Stimulated activated CD4-positive, alpha-beta T cell treated with anti-CD3 and anti-CD28 coated beads, Interleukin-1b, Interleukin-23, amount 100 ng/mL, for 24 hours (primary cell): Measurements from ENCODE around the gene YOD1.

Experiments used
- DNase-seq, 4 experiments: peaks; one replicate each; pipeline ENCODE4 v3.0.0-alpha.2; 2020; ENCODE audit warnings: low read depth in 4 of 4, low spot score in 1 of 4

YOD1 gene

GRCh38 chr1:207013321-207014085 lies 37.5 kb downstream of the YOD1 start:
- DNase-seq: no peak

- DNase-seq: no peak
Observed at GRCh38 chr1:207010726-207011125, 40.3 kb downstream of the YOD1 start.

GRCh38 chr1:207009945-207010344 lies 41.1 kb downstream of the YOD1 start:
- DNase-seq: no peak

- no peak for DNase-seq
Observed at GRCh38 chr1:207009182-207009850, 41.7 kb downstream of the YOD1 start.

- no peak for DNase-seq
Observed at GRCh38 chr1:207007352-207008033, 43.5 kb downstream of the YOD1 start.

GRCh38 chr1:207006914-207007313 lies 44.1 kb downstream of the YOD1 start:
- no peak for DNase-seq

GRCh38 chr1:207006083-207006482 lies 44.9 kb downstream of the YOD1 start:
- no peak for DNase-seq

- peak in 2 of 4 experiments; percentile 2 to 28 for DNase-seq
Observed at GRCh38 chr1:207004931-207005830, 45.8 kb downstream of the YOD1 start.

GRCh38 chr1:207003210-207003609 lies 47.8 kb downstream of the YOD1 start:
- no peak for DNase-seq

- no peak for DNase-seq
Observed at GRCh38 chr1:207002724-207003146, 48.3 kb downstream of the YOD1 start.

- DNase-seq: no peak
Observed at GRCh38 chr1:207001492-207002245, 49.3 kb downstream of the YOD1 start.

GRCh38 chr1:207000651-207001291 lies 50.2 kb downstream of the YOD1 start:
- DNase-seq: no peak

- DNase-seq: no peak
Observed at GRCh38 chr1:206998816-206999215, 52.2 kb downstream of the YOD1 start.
